SK-N-SH treated with all-trans-retinoic acid at 6 μM for 48 hours (cell line): ENCODE results near the gene DOK6.

Source experiments
- ATAC-seq: fragments of 200-7000 bp; cut with Tn5 transposase; 3 replicates; pipeline ENCODE4 v1.9.1; 2020; ENCODE audit warnings: mild to moderate bottlenecking, moderate library complexity
- ARNTL ChIP-seq: fragments of 450-650 bp; formaldehyde crosslinking; IDR thresholded peaks from 2 replicates; pipeline ENCODE4 v1.5.0; 2020; ENCODE audit warnings: low read depth, mild to moderate bottlenecking, moderate library complexity, borderline replicate concordance
- BACH2 ChIP-seq: fragments of 250-450 bp; sonication (Bioruptor Pico); IDR thresholded peaks from 2 replicates; pipeline ENCODE4 v1.9.0; 2021; ENCODE audit warnings: mild to moderate bottlenecking, borderline replicate concordance
- ESRRG ChIP-seq: fragments of 250-450 bp; sonication (Bioruptor Pico); IDR thresholded peaks from 2 replicates; pipeline ENCODE4 v1.6.1; 2021; ENCODE audit warnings: mild to moderate bottlenecking
- GLIS3 ChIP-seq: fragments of 250-450 bp; sonication (Bioruptor Pico); IDR thresholded peaks from 2 replicates; pipeline ENCODE4 v1.5.0; 2020; ENCODE audit warnings: mild to moderate bottlenecking, moderate library complexity
- ISL1 ChIP-seq: fragments of 250-450 bp; sonication (Bioruptor Pico); IDR thresholded peaks from 2 replicates; pipeline ENCODE4 v2.1.2; 2022; ENCODE audit warnings: mild to moderate bottlenecking, moderate library complexity
- OSR1 ChIP-seq: fragments of 250-450 bp; sonication (Bioruptor Pico); IDR thresholded peaks from 2 replicates; pipeline ENCODE4 v1.8.0; 2022; ENCODE audit warnings: moderate library complexity, mild to moderate bottlenecking, inconsistent platforms
- PPARA ChIP-seq: fragments of 250-450 bp; sonication (Bioruptor Pico); IDR thresholded peaks from 2 replicates; pipeline ENCODE4 v1.5.0; 2020; ENCODE audit warnings: mild to moderate bottlenecking, borderline replicate concordance
- RARB ChIP-seq: fragments of 250-450 bp; sonication (Bioruptor Pico); IDR thresholded peaks from 2 replicates; pipeline ENCODE4 v1.8.0; 2021; ENCODE audit warnings: mild to moderate bottlenecking, moderate library complexity
- SNAI2 ChIP-seq: fragments of 250-450 bp; sonication (Bioruptor Pico); IDR thresholded peaks from 2 replicates; pipeline ENCODE4 v1.5.0; 2020; ENCODE audit warnings: mild to moderate bottlenecking, moderate library complexity
- TCF4 ChIP-seq: fragments of 250-450 bp; sonication (Bioruptor Pico); IDR thresholded peaks from 2 replicates; pipeline ENCODE4 v1.8.0; 2021; ENCODE audit warnings: mild to moderate bottlenecking, moderate library complexity, borderline replicate concordance
- TOX ChIP-seq: fragments of 250-450 bp; sonication (Bioruptor Pico); IDR thresholded peaks from 2 replicates; pipeline ENCODE4 v1.8.0; 2021; ENCODE audit warnings: mild to moderate bottlenecking, moderate library complexity, borderline replicate concordance
- ZC3H10 ChIP-seq: fragments of 250-450 bp; sonication (Bioruptor Pico); IDR thresholded peaks from 2 replicates; pipeline ENCODE4 v1.5.1; 2021; ENCODE audit warnings: mild to moderate bottlenecking, moderate library complexity
- ZFP30 ChIP-seq: fragments of 450-650 bp; formaldehyde crosslinking; IDR thresholded peaks from 2 replicates; pipeline ENCODE4 v1.5.0; 2022; ENCODE audit warnings: mild to moderate bottlenecking, moderate library complexity
- ZNF565 ChIP-seq: fragments of 450-650 bp; formaldehyde crosslinking; conservative IDR thresholded peaks from 2 replicates; pipeline ENCODE4 v1.5.0; 2020; ENCODE audit warnings: low read depth, mild to moderate bottlenecking, moderate library complexity
- ZNF70 ChIP-seq: fragments of 450-650 bp; formaldehyde crosslinking; IDR thresholded peaks from 2 replicates; pipeline ENCODE4 v1.5.0; 2020; ENCODE audit warnings: mild to moderate bottlenecking, moderate library complexity
- ZNF8 ChIP-seq: fragments of 450-650 bp; formaldehyde crosslinking; IDR thresholded peaks from 2 replicates; pipeline ENCODE4 v1.5.0; 2020; ENCODE audit warnings: mild to moderate bottlenecking, moderate library complexity
- TF ChIP-seq, protein P1 (sequence below): fragments of 250-450 bp; sonication (Bioruptor Pico); IDR thresholded peaks from 2 replicates; pipeline ENCODE4 v1.5.0; 2020; ENCODE audit warnings: mild to moderate bottlenecking, moderate library complexity
- TF ChIP-seq, protein P2 (sequence below): fragments of 250-450 bp; sonication (Bioruptor Pico); IDR thresholded peaks from 2 replicates; pipeline ENCODE4 v1.5.1; 2021; ENCODE audit warnings: mild to moderate bottlenecking, moderate library complexity
- TF ChIP-seq, protein P3 (sequence below): fragments of 250-450 bp; sonication (Bioruptor Pico); IDR thresholded peaks from 2 replicates; pipeline ENCODE4 v1.8.0; 2020; ENCODE audit warnings: mild to moderate bottlenecking, moderate library complexity, borderline replicate concordance

DOK6 gene

DNA sequence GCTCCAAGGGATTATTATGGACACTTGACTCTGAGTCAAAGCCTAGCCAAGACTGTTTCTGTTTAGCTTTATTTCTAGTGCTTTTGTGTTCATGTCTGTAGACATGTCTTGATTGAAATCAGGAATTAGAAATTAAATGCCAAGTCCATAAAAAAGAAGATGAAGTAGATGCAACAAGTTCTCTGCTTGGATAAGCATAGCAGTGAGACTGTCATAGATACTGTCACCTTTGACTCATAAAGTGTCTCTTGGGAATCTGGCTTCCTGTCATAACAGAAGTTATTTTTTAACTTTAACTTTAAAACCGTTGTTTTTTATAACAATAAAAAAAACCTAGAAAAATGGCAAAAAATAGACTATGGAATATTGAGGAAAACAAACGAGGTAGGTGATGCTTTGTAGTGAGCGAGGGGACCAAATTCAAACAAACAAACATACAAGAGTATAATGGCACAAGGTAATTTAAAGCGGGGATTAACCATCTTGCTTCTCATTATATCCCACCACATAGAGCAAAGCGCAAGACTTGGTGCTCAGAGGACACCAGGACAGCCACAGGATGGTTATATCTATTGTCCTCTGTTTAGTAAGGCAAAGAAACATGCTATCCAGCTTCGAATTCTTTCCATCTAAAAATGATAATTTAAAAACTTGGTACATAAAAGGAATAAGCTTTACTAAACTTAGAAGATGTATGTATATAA, 482.4 kb downstream of the DOK6 start:
- TF ChIP-seq ESRRG (CRISPR knock-in tag), result no peak
- TF ChIP-seq, protein P1, sequence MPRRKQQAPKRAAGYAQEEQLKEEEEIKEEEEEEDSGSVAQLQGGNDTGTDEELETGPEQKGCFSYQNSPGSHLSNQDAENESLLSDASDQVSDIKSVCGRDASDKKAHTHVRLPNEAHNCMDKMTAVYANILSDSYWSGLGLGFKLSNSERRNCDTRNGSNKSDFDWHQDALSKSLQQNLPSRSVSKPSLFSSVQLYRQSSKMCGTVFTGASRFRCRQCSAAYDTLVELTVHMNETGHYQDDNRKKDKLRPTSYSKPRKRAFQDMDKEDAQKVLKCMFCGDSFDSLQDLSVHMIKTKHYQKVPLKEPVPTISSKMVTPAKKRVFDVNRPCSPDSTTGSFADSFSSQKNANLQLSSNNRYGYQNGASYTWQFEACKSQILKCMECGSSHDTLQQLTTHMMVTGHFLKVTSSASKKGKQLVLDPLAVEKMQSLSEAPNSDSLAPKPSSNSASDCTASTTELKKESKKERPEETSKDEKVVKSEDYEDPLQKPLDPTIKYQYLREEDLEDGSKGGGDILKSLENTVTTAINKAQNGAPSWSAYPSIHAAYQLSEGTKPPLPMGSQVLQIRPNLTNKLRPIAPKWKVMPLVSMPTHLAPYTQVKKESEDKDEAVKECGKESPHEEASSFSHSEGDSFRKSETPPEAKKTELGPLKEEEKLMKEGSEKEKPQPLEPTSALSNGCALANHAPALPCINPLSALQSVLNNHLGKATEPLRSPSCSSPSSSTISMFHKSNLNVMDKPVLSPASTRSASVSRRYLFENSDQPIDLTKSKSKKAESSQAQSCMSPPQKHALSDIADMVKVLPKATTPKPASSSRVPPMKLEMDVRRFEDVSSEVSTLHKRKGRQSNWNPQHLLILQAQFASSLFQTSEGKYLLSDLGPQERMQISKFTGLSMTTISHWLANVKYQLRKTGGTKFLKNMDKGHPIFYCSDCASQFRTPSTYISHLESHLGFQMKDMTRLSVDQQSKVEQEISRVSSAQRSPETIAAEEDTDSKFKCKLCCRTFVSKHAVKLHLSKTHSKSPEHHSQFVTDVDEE, result no peak
- TF ChIP-seq ZNF8 (CRISPR knock-in tag), result no peak
- no peak for TF ChIP-seq RARB (CRISPR knock-in tag)
- TF ChIP-seq BACH2, result no peak
- no peak for TF ChIP-seq TOX (CRISPR knock-in tag)
- TF ChIP-seq, protein P2, sequence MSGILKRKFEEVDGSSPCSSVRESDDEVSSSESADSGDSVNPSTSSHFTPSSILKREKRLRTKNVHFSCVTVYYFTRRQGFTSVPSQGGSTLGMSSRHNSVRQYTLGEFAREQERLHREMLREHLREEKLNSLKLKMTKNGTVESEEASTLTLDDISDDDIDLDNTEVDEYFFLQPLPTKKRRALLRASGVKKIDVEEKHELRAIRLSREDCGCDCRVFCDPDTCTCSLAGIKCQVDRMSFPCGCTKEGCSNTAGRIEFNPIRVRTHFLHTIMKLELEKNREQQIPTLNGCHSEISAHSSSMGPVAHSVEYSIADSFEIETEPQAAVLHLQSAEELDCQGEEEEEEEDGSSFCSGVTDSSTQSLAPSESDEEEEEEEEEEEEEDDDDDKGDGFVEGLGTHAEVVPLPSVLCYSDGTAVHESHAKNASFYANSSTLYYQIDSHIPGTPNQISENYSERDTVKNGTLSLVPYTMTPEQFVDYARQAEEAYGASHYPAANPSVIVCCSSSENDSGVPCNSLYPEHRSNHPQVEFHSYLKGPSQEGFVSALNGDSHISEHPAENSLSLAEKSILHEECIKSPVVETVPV (CRISPR knock-in tag), result no peak
- TF ChIP-seq ZC3H10, result no peak
- TF ChIP-seq, protein P3, sequence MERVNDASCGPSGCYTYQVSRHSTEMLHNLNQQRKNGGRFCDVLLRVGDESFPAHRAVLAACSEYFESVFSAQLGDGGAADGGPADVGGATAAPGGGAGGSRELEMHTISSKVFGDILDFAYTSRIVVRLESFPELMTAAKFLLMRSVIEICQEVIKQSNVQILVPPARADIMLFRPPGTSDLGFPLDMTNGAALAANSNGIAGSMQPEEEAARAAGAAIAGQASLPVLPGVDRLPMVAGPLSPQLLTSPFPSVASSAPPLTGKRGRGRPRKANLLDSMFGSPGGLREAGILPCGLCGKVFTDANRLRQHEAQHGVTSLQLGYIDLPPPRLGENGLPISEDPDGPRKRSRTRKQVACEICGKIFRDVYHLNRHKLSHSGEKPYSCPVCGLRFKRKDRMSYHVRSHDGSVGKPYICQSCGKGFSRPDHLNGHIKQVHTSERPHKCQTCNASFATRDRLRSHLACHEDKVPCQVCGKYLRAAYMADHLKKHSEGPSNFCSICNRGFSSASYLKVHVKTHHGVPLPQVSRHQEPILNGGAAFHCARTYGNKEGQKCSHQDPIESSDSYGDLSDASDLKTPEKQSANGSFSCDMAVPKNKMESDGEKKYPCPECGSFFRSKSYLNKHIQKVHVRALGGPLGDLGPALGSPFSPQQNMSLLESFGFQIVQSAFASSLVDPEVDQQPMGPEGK (CRISPR knock-in tag), result no peak
- TF ChIP-seq ZNF70, result no peak
- no peak for ATAC-seq

DNA sequence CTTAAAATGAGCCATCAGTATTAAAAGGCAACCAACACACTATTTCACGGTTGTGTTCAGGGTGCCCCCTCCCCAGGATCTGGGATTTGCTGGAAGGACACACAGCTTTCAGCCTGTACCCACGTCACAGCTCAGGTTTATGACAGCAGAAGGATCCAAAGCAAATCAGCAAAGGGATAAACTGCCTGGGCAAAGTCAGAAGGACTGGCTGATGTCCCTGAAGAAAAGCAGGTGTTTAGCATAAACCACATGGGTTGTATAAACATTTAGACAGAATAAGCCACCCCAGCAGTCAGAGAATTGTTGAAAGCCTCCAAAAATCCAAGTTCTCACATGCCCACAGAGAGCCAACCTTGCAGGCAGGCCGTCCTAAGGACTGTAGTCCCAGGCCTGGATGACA, 483.1 kb downstream of the DOK6 start:
- no peak for TF ChIP-seq ISL1 (CRISPR knock-in tag)
- no peak for TF ChIP-seq RARB (CRISPR knock-in tag)
- TF ChIP-seq PPARA, result no peak
- TF ChIP-seq, protein P2 (CRISPR knock-in tag), result no peak
- TF ChIP-seq, protein P3 (CRISPR knock-in tag), result no peak
- no peak for TF ChIP-seq TOX (CRISPR knock-in tag)
- TF ChIP-seq ZFP30, result no peak
- TF ChIP-seq ESRRG (CRISPR knock-in tag), result no peak
- no peak for TF ChIP-seq TCF4 (CRISPR knock-in tag)
- no peak for TF ChIP-seq SNAI2 (CRISPR knock-in tag)
- TF ChIP-seq ARNTL, result no peak
- TF ChIP-seq GLIS3, result no peak
- TF ChIP-seq, protein P1, result no peak
- TF ChIP-seq ZNF565, result no peak
- TF ChIP-seq OSR1 (CRISPR knock-in tag), result no peak
- ATAC-seq, result no peak
